ENCODE results near the gene SPPL3. TPM values are rescaled to one million over a fixed set of nuclear protein-coding genes. Genes with fewer than 3 reads are reported as not detected.

SPPL3 gene
- total RNA-seq, 4 donors from 2014 or later: 5.4 to 82.7 (median 23.2) TPM

DNA sequence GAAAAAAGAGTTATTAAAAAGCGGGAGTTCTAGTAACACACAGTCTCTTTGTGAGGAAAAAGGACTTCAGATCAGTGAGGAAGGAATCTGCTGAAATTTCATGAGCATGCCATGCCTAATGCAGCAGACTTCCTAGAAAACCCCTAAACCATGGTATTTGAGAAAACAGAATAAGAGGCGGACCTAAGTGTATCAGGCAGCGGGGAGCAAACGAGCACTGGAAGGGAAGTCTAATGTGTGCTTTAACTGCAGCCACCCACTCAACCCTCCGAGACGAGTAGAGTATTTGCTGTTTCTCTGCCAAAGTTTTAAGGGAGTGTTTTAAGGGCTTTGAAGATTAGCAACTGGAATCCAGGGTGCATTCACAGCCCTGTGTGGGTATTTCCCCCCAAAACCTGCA is 142.1 kb downstream of the SPPL3 start:
- Histone ChIP-seq H3K4me1 (no peaks in the 10 kb centered on the region), H3K27me3 (no peaks in the 10 kb centered on the region), H3K27ac (peak overlapping the region; percentile 76 to 80), H3K4me3 (no peak overlapping the region), H3K9me3 (no peaks in the 10 kb centered on the region), H3K36me3 (no peaks in the 10 kb centered on the region)
- no peak for DNase-seq
- intact Hi-C loops (cut with DNase I; ENCODE audit: low total_unique reads): no loop called here
- TF ChIP-seq, protein P1, sequence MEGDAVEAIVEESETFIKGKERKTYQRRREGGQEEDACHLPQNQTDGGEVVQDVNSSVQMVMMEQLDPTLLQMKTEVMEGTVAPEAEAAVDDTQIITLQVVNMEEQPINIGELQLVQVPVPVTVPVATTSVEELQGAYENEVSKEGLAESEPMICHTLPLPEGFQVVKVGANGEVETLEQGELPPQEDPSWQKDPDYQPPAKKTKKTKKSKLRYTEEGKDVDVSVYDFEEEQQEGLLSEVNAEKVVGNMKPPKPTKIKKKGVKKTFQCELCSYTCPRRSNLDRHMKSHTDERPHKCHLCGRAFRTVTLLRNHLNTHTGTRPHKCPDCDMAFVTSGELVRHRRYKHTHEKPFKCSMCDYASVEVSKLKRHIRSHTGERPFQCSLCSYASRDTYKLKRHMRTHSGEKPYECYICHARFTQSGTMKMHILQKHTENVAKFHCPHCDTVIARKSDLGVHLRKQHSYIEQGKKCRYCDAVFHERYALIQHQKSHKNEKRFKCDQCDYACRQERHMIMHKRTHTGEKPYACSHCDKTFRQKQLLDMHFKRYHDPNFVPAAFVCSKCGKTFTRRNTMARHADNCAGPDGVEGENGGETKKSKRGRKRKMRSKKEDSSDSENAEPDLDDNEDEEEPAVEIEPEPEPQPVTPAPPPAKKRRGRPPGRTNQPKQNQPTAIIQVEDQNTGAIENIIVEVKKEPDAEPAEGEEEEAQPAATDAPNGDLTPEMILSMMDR (IDR thresholded peaks at IDR 0.05): no peak
- no peak for TF ChIP-seq POLR2A (IDR thresholded peaks at IDR 0.05)

DNA sequence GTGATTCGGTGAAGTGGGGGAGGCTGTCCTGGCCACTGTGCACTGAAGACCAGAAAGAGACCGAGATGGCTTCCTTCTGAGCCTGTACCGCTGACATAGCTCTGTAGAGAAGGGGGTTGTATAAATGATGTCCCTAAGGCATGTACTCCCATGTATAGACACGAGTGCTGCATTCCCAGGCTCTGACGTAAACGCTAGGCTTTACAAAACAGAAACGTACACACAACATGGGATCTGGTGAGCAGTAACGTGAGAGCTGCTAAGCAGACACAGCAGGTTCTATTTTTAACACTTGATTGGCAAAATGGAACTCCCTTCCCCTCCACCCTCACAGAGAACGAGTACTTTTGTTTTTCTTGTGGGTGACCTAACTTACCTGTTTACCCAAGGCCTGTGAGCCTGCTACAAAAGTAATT is 142.6 kb downstream of the SPPL3 start:
- Histone ChIP-seq H3K27me3 (no peaks in the 10 kb centered on the region), H3K4me1 (no peaks in the 10 kb centered on the region), H3K36me3 (no peaks in the 10 kb centered on the region), H3K9me3 (no peaks in the 10 kb centered on the region), H3K4me3 (no peak overlapping the region), H3K27ac (peak overlapping the region; percentile 76 to 80)
- intact Hi-C loops (cut with DNase I; ENCODE audit: low total_unique reads): no loop called here
- TF ChIP-seq, protein P1 (IDR thresholded peaks at IDR 0.05): no peak
- no peak for TF ChIP-seq POLR2A (IDR thresholded peaks at IDR 0.05)
- DNase-seq: peak in 1 of 2 donors; percentile 57

GRCh38 chr12:120760349-120761254 is 143.6 kb downstream of the SPPL3 start:
- Histone ChIP-seq H3K27ac (peak overlapping the region; percentile 76 to 80), H3K4me1 (no peaks in the 10 kb centered on the region), H3K4me3 (no peak overlapping the region), H3K9me3 (no peaks in the 10 kb centered on the region), H3K36me3 (no peaks in the 10 kb centered on the region), H3K27me3 (no peaks in the 10 kb centered on the region)
- intact Hi-C loops (cut with DNase I; ENCODE audit: low total_unique reads): no loop called here
- no peak for DNase-seq
- TF ChIP-seq, protein P1 (IDR thresholded peaks at IDR 0.05): no peak
- no peak for TF ChIP-seq POLR2A (IDR thresholded peaks at IDR 0.05)

DNA sequence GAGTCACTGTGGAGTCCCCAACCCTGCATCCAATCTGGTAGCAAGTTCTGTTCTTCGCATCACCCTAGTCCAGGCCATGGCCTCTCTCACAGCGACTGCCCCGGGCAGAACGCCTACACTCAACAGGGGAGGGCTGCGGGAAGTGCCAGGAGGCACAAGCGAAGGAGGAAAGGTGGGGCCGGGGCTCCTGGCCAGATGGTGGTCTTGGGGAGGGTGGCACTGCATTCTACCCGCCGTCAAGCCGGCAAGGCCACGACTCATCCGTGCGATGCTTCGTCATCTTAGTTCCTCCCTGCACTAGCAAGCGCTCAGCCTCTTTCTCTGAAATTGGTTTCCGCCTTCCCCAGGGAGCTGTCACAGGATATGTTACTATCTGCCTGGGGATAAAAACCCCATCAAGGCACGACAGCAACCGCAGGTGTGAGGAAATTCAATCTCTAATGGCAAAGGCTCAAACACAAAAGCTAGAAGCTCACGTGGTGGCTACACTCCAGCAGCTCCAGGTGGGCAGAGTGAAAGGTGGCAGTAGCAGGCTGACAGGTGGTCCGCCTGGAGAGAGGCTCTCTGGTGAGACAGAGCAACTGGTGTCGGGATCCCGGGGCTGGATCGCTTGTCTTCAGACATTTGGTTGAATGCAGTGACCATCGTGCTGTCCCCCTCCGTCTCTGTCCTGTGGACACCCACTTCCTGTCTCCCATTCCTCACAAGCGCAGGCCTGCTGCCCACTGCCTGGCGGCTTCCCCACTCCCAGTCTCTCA is 144.4 kb downstream of the SPPL3 start:
- no peak overlapping the region for H3K27ac ChIP-seq
- H3K4me3 ChIP-seq: no peak overlapping the region
- peaks cover 0 to 3% of the 10 kb centered on the region in 2 donors for H3K9me3 ChIP-seq
- no peaks in the 10 kb centered on the region for H3K36me3 ChIP-seq
- DNase-seq: no peak
- no peaks in the 10 kb centered on the region for H3K4me1 ChIP-seq
- TF ChIP-seq POLR2A (IDR thresholded peaks at IDR 0.05): no peak
- TF ChIP-seq, protein P1 (IDR thresholded peaks at IDR 0.05): no peak
- intact Hi-C loops (cut with DNase I; ENCODE audit: low total_unique reads): no loop called here
- H3K27me3 ChIP-seq: no peaks in the 10 kb centered on the region
